HCT116 (cell line): ENCODE data around the gene RSPO4. TPM values are rescaled to one million over a fixed set of nuclear protein-coding genes. Genes with fewer than 3 reads are reported as not detected.

ENCODE experiments used
- ATAC-seq: fragments of 200-7000 bp; cut with Tn5 transposase; 2 replicates; pipeline ENCODE4 v1.9.1; 2020; ENCODE audit warnings: mild to moderate bottlenecking, moderate library complexity
- BruUV-seq: library from RNA; stranded (reverse); fragments of 400-500 nt; replicated peaks from 2 replicates; lab custom pipeline; 2021; lab: Mats Ljungman, UMichigan
- CTCF ChIA-PET: fragments of 300-600 bp; sonication (Branson Sonifier 250); formaldehyde crosslinking; loops from one replicate; lab custom pipeline; 2021; ENCODE audit warnings: antibody characterized with exemption; lab: Charles Lee
- POLR2A ChIA-PET: fragments of 300-600, 350-600 bp; sonication (Branson Sonifier 250); formaldehyde crosslinking; loops from one replicate; lab custom pipeline; 2021; ENCODE audit warnings: antibody characterized with exemption; lab: Charles Lee
- RAD21 ChIA-PET, 2 experiments: fragments of 300-600 bp; sonication (Branson Sonifier 250); formaldehyde crosslinking; loops; one replicate each; lab custom pipeline; 2023; ENCODE audit warnings: low total read pairs in 2 of 2; ENCODE audit not compliant: uncharacterized antibody in 2 of 2, unreplicated experiment in 2 of 2, low non-redundant PET in 1 of 2; lab: Charles Lee
- DNase-seq: peaks from one replicate; pipeline ENCODE4 v3.0.0-alpha.2; 2010; ENCODE audit warnings: low read depth, low spot score
- H2AFZ ChIP-seq: fragments of 200-600 bp; shearing (Covaris generic), sonication (generic); 2 replicates; pipeline ENCODE4 v1.6.1; 2017; ENCODE audit warnings: low read depth, mixed run types, mixed read lengths, antibody characterized with exemption, low read length; ENCODE audit not compliant: poor library complexity, severe bottlenecking
- H3K27ac ChIP-seq: 2 replicates; pipeline ENCODE4 v1.5.1; 2012; ENCODE audit warnings: low read depth, low read length
- H3K27me3 ChIP-seq: fragments of 200-600 bp; sonication (generic); 2 replicates; pipeline ENCODE4 v1.6.1; 2016; ENCODE audit warnings: mixed run types, low read length, mixed read lengths; ENCODE audit not compliant: insufficient read depth
- H3K36me3 ChIP-seq, 2 experiments: fragments of 200-500 bp in 1 of 2; fragments of 200-600 bp in 1 of 2; sonication (Bioruptor generic) in 1 of 2; sonication (generic) in 1 of 2; 2 replicates each; pipeline versions ENCODE4 v1.5.1 to v1.6.1; 2014 to 2016; ENCODE audit warnings: low read length in 2 of 2, inconsistent platforms in 1 of 2, mixed read lengths in 1 of 2, mixed run types in 1 of 2; ENCODE audit not compliant: insufficient read depth in 2 of 2, control insufficient read depth in 1 of 2
- H3K4me1 ChIP-seq, 2 experiments: fragments of 200-600 bp in 1 of 2; sonication (generic) in 1 of 2; 2 replicates each; pipeline versions ENCODE4 v1.5.1 to v1.6.1; 2012 to 2017; ENCODE audit warnings: low read length in 2 of 2, inconsistent platforms in 1 of 2, mild to moderate bottlenecking in 1 of 2, mixed read lengths in 1 of 2, mixed run types in 1 of 2, moderate library complexity in 1 of 2; ENCODE audit not compliant: insufficient read depth in 2 of 2, control insufficient read depth in 1 of 2
- H3K4me2 ChIP-seq: fragments of 200-600 bp; sonication (generic); 2 replicates; pipeline ENCODE4 v1.6.1; 2017; ENCODE audit warnings: mixed run types, low read length, mixed read lengths
- H3K4me3 ChIP-seq, 2 experiments: fragments of 200-600 bp in 1 of 2; sonication (generic) in 1 of 2; replicated peaks in 1 of 2; 2 replicates each; pipeline ENCODE4 v1.5.1; 2011 to 2016; ENCODE audit warnings: low read length in 2 of 2, control low read depth in 1 of 2, low read depth in 1 of 2, mild to moderate bottlenecking in 1 of 2, mixed read lengths in 1 of 2, mixed run types in 1 of 2
- H3K79me2 ChIP-seq: fragments of 200-600 bp; sonication (generic); 2 replicates; pipeline ENCODE4 v1.6.1; 2017; ENCODE audit warnings: mild to moderate bottlenecking, mixed run types, low read length, moderate library complexity, mixed read lengths; ENCODE audit not compliant: insufficient read depth
- H3K9ac ChIP-seq: fragments of 200-600 bp; sonication (generic); 2 replicates; pipeline ENCODE4 v1.6.1; 2016; ENCODE audit warnings: low read length, mixed read lengths
- H3K9me2 ChIP-seq: fragments of 200-600 bp; sonication (generic), shearing (Covaris generic); 2 replicates; pipeline ENCODE4 v1.6.1; 2017; ENCODE audit warnings: mixed run types, mild to moderate bottlenecking, moderate library complexity; ENCODE audit not compliant: insufficient read depth
- H3K9me3 ChIP-seq, 2 experiments: fragments of 200-500 bp in 1 of 2; fragments of 200-600 bp in 1 of 2; sonication (Bioruptor generic) in 1 of 2; sonication (generic) in 1 of 2; 2 replicates each; pipeline ENCODE4 v1.6.1; 2014 to 2017; ENCODE audit warnings: low read length in 2 of 2, mixed read lengths in 2 of 2, inconsistent platforms in 1 of 2, low read depth in 1 of 2, mild to moderate bottlenecking in 1 of 2, mixed run types in 1 of 2, moderate library complexity in 1 of 2; ENCODE audit not compliant: control insufficient read depth in 1 of 2, insufficient read depth in 1 of 2
- H4K20me1 ChIP-seq: fragments of 200-600 bp; sonication (generic), shearing (Covaris generic); 2 replicates; pipeline ENCODE4 v1.6.1; 2017; ENCODE audit warnings: mixed run types, mild to moderate bottlenecking, moderate library complexity; ENCODE audit not compliant: insufficient read depth
- ATF3 ChIP-seq: IDR thresholded peaks from 2 replicates; pipeline ENCODE4 v1.6.1; 2012
- CBX3 ChIP-seq: IDR thresholded peaks from 2 replicates; pipeline ENCODE4 v1.6.1; 2012; ENCODE audit warnings: low read depth
- CTCF ChIP-seq, 3 experiments: fragments of 200-600 bp in 1 of 3; sonication (generic) in 1 of 3; IDR thresholded peaks in 2 of 3; conservative IDR thresholded peaks in 1 of 3; 2 replicates each; pipeline ENCODE4 v1.5.1; 2012 to 2017; ENCODE audit warnings: low read depth in 2 of 3, low read length in 2 of 3, antibody characterized with exemption in 1 of 3, borderline replicate concordance in 1 of 3, control low read depth in 1 of 3, mild to moderate bottlenecking in 1 of 3, mixed read lengths in 1 of 3, mixed run types in 1 of 3, moderate library complexity in 1 of 3; ENCODE audit not compliant: insufficient read depth in 1 of 3
- EGR1 ChIP-seq: IDR thresholded peaks from 2 replicates; pipeline ENCODE4 v1.6.1; 2012; ENCODE audit warnings: low read depth
- ELF1 ChIP-seq: IDR thresholded peaks from 2 replicates; pipeline ENCODE4 v1.6.1; 2012; ENCODE audit warnings: low read depth, borderline replicate concordance
- EZH2 ChIP-seq: fragments of 200-600 bp; sonication (generic); IDR thresholded peaks from 2 replicates; pipeline ENCODE4 v1.6.1; 2017; ENCODE audit warnings: antibody characterized with exemption, mixed run types
- EZH2phosphoT487 ChIP-seq: fragments of 200-600 bp; IDR thresholded peaks from 2 replicates; pipeline ENCODE4 v1.6.1; 2018; ENCODE audit warnings: antibody characterized with exemption, borderline replicate concordance
- FOSL1 ChIP-seq: IDR thresholded peaks from 2 replicates; pipeline ENCODE4 v1.6.1; 2012; ENCODE audit warnings: low read depth
- MAX ChIP-seq: IDR thresholded peaks from 2 replicates; pipeline ENCODE4 v1.6.1; 2012
- POLR2A ChIP-seq: IDR thresholded peaks from 2 replicates; pipeline ENCODE4 v1.7.0; 2011; ENCODE audit warnings: borderline replicate concordance; ENCODE audit not compliant: insufficient read depth, insufficient read length; ENCODE audit errors: extremely low read depth
- POLR2AphosphoS5 ChIP-seq: IDR thresholded peaks from 2 replicates; pipeline ENCODE4 v1.6.1; 2011; ENCODE audit warnings: mild to moderate bottlenecking, low read depth, low read length, moderate library complexity
- RAD21 ChIP-seq: IDR thresholded peaks from 2 replicates; pipeline ENCODE4 v1.6.1; 2012; ENCODE audit warnings: low read depth, mild to moderate bottlenecking
- REST ChIP-seq: IDR thresholded peaks from 2 replicates; pipeline ENCODE4 v1.6.1; 2012; ENCODE audit warnings: low read depth
- YY1 ChIP-seq: IDR thresholded peaks from 2 replicates; pipeline ENCODE4 v1.6.1; 2011; ENCODE audit warnings: low read length, low read depth, moderate library complexity, mild to moderate bottlenecking; ENCODE audit not compliant: insufficient replicate concordance; ENCODE audit errors: extremely low read depth
- ZBTB33 ChIP-seq: IDR thresholded peaks from 2 replicates; pipeline ENCODE4 v1.6.1; 2011; ENCODE audit warnings: mild to moderate bottlenecking, low read length, moderate library complexity; ENCODE audit not compliant: insufficient replicate concordance; ENCODE audit errors: extremely low read depth
- ZFX ChIP-seq: fragments of 450-650 bp; IDR thresholded peaks from 2 replicates; pipeline ENCODE4 v1.6.1; 2017
- intact Hi-C: fragments of 100-400 bp; cut with micrococcal nuclease; formaldehyde crosslinking; loops from 2 replicates; pipeline ENCODE4 v1.10.0; 2022
- total RNA-seq: library from RNA; stranded (reverse); gene quantifications from one replicate; pipeline ENCODE4 v1.2.1, GENCODE V29; 2021; ENCODE audit not compliant: unreplicated experiment

Gene RSPO4
- total RNA-seq, 1 experiment from 2014 or later = 0.84 TPM

GRCh38 chr20:972256-972655, 29.9 kb downstream of the RSPO4 start:
- RAD21 ChIA-PET = no interaction called here
- no peaks in the 10 kb centered on the region for H3K36me3 ChIP-seq
- no peak for TF ChIP-seq FOSL1
- TF ChIP-seq EGR1 = no peak
- no peak for TF ChIP-seq ZBTB33
- TF ChIP-seq ZFX = no peak
- no peak for TF ChIP-seq POLR2AphosphoS5
- no peak for TF ChIP-seq POLR2A
- no peak for TF ChIP-seq ELF1
- TF ChIP-seq REST = no peak
- no peak for TF ChIP-seq EZH2phosphoT487
- no peak for TF ChIP-seq MAX
- TF ChIP-seq CTCF (IDR thresholded peaks at IDR 0.05 in 2 of 3, conservative IDR thresholded peaks at IDR 0.05 in 1 of 3; ENCODE audit: borderline replicate concordance in 1 of 3, insufficient read depth in 1 of 3, low read depth in 2 of 3, low read length in 2 of 3) = no peak
- no peak for TF ChIP-seq EZH2
- TF ChIP-seq ATF3 = no peak
- TF ChIP-seq RAD21 = no peak
- no peak for TF ChIP-seq CBX3
- TF ChIP-seq YY1 = no peak
- POLR2A ChIA-PET = no interaction called here
- intact Hi-C loops = loop anchor here (10.0 kb wide), 2 partner anchors 133 to 243 kb away; no protein-coding TSS in a partner anchor
- no peaks in the 10 kb centered on the region for H3K79me2 ChIP-seq
- CTCF ChIA-PET = interaction anchor here (1.6 kb wide), 1 partner anchor 15 kb away, joined by 5 read pairs; no protein-coding TSS in a partner anchor
- no peak overlapping the region for H3K27ac ChIP-seq
- H3K4me2 ChIP-seq = no peak overlapping the region
- H3K27me3 ChIP-seq = no peaks in the 10 kb centered on the region
- peaks cover 0 to 17% of the 10 kb centered on the region in 2 experiments; a peak in 1 of 4 replicates for H3K4me1 ChIP-seq
- no peak overlapping the region for H3K4me3 ChIP-seq
- no peak for DNase-seq
- H3K9me3 ChIP-seq = no peaks in the 10 kb centered on the region
- H3K9me2 ChIP-seq = no peaks in the 10 kb centered on the region
- H3K9ac ChIP-seq = no peak overlapping the region
- ATAC-seq = no peak
- H4K20me1 ChIP-seq = no peaks in the 10 kb centered on the region
- H2AFZ ChIP-seq = no peak overlapping the region
- BruUV-seq = no TSS peak
